ENCODE measurements around the gene PRSS16. TPM values are rescaled to one million over a fixed set of nuclear protein-coding genes. Genes with fewer than 3 reads are reported as not detected.

PRSS16 gene
- total and polyA plus RNA-seq, 9 of the 15 experiments (the other 6 are each of a cell fraction or from before 2014, with no cell fraction given) = 4.5 to 21.3 (median 12.1) TPM

DNA sequence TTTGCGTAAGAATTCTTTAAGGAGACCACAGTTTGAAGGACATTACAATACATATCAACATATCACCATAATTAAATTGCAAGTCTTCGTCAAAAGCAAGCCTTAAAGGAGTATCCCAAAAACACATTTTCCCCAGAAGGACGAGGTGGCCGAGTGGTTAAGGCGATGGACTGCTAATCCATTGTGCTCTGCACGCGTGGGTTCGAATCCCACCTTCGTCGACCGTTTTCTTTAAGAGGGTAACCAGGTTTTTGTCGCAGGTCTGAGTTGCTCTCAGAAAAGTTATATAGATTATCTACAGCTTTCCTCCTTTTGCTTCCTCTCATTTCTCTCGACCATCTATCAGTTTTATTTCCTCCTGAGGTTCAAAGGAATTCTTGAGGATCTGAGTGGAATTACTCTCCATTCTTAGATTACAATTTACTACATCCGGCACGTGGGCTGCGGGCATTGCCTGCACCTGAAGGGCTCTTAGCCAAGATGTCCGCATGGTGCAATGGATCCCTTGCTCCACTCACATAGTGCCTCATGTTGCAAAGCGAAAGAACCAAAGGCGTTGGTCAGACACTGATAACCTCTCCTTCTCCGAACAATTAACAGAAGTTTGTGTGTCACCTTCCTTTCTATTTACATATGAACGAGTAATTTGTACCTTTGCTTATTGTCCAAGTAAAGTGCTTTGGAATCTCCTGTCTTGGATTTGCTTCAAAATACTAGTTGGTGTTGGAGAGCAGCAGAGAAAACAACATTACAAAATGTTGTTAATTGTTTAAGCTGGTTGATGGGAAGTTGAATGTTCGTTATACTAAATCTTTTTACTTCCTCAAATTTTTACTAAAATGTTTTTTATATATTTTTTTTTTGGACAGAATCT lies 50.6 kb downstream of the PRSS16 start (continued):
- TF ChIP-seq, protein P1, sequence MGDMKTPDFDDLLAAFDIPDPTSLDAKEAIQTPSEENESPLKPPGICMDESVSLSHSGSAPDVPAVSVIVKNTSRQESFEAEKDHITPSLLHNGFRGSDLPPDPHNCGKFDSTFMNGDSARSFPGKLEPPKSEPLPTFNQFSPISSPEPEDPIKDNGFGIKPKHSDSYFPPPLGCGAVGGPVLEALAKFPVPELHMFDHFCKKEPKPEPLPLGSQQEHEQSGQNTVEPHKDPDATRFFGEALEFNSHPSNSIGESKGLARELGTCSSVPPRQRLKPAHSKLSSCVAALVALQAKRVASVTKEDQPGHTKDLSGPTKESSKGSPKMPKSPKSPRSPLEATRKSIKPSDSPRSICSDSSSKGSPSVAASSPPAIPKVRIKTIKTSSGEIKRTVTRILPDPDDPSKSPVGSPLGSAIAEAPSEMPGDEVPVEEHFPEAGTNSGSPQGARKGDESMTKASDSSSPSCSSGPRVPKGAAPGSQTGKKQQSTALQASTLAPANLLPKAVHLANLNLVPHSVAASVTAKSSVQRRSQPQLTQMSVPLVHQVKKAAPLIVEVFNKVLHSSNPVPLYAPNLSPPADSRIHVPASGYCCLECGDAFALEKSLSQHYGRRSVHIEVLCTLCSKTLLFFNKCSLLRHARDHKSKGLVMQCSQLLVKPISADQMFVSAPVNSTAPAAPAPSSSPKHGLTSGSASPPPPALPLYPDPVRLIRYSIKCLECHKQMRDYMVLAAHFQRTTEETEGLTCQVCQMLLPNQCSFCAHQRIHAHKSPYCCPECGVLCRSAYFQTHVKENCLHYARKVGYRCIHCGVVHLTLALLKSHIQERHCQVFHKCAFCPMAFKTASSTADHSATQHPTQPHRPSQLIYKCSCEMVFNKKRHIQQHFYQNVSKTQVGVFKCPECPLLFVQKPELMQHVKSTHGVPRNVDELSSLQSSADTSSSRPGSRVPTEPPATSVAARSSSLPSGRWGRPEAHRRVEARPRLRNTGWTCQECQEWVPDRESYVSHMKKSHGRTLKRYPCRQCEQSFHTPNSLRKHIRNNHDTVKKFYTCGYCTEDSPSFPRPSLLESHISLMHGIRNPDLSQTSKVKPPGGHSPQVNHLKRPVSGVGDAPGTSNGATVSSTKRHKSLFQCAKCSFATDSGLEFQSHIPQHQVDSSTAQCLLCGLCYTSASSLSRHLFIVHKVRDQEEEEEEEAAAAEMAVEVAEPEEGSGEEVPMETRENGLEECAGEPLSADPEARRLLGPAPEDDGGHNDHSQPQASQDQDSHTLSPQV (IDR thresholded peaks at IDR 0.05) = peak; percentile 95
- peak; percentile 66; the same call in 1 of the 2 replicates for TF ChIP-seq CREM (IDR thresholded peaks at IDR 0.05; ENCODE audit: low read depth)
- no peak for TF ChIP-seq IFI16 (CRISPR knock-in tag; IDR thresholded peaks at IDR 0.05)
- TF ChIP-seq RBFOX2 (IDR thresholded peaks at IDR 0.05; ENCODE audit: low read depth, low read length) = peak; percentile 61; the same call in 1 of the 2 replicates
- peak; percentile 48; the same call in 1 of the 2 replicates for TF ChIP-seq POLR2G (IDR thresholded peaks at IDR 0.05; ENCODE audit: low read depth, low read length)
- peak; percentile 2; the same call in 1 of the 2 replicates for TF ChIP-seq NCOR1 (IDR thresholded peaks at IDR 0.05)
- TF ChIP-seq DMBX1 (CRISPR knock-in tag; IDR thresholded peaks at IDR 0.05; ENCODE audit: borderline replicate concordance) = peak; percentile 77
- TF ChIP-seq POLR3A (IDR thresholded peaks at IDR 0.05; ENCODE audit: borderline replicate concordance, extremely low read depth, insufficient read depth, insufficient read length) = peak; percentile 99
- peak; percentile 92 for TF ChIP-seq BRD9 (IDR thresholded peaks at IDR 0.05; ENCODE audit: low read depth, partially characterized antibody)
- TF ChIP-seq, protein P2, sequence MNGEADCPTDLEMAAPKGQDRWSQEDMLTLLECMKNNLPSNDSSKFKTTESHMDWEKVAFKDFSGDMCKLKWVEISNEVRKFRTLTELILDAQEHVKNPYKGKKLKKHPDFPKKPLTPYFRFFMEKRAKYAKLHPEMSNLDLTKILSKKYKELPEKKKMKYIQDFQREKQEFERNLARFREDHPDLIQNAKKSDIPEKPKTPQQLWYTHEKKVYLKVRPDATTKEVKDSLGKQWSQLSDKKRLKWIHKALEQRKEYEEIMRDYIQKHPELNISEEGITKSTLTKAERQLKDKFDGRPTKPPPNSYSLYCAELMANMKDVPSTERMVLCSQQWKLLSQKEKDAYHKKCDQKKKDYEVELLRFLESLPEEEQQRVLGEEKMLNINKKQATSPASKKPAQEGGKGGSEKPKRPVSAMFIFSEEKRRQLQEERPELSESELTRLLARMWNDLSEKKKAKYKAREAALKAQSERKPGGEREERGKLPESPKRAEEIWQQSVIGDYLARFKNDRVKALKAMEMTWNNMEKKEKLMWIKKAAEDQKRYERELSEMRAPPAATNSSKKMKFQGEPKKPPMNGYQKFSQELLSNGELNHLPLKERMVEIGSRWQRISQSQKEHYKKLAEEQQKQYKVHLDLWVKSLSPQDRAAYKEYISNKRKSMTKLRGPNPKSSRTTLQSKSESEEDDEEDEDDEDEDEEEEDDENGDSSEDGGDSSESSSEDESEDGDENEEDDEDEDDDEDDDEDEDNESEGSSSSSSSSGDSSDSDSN (IDR thresholded peaks at IDR 0.05; ENCODE audit: borderline replicate concordance in 1 of 2, low read depth in 2 of 2, low read length in 2 of 2) = 0 out of 4 replicates have a peak, but pooled peaks of 1 of the 2 experiments have one; percentile 28
- peak; percentile 37; the same call in 1 of the 2 replicates for TF ChIP-seq STAT5A (IDR thresholded peaks at IDR 0.05; ENCODE audit: borderline replicate concordance, low read length)
- TF ChIP-seq CTBP1 (IDR thresholded peaks at IDR 0.05; ENCODE audit: borderline replicate concordance) = 0 out of 2 replicates have a peak, but pooled peaks have one; percentile 61
- no peak for TF ChIP-seq GATA2 (CRISPR knock-in tag; IDR thresholded peaks at IDR 0.05)
- TF ChIP-seq ZBED1 (IDR thresholded peaks at IDR 0.05) = no peak
- peak; percentile 94 for TF ChIP-seq ETV1 (tag; conservative IDR thresholded peaks at IDR 0.05; ENCODE audit: low read depth)
- peak; percentile 69; the same call in 1 of the 2 replicates for TF ChIP-seq ETV5 (CRISPR knock-in tag; IDR thresholded peaks at IDR 0.05; ENCODE audit: low read depth)
- TF ChIP-seq MED1 (CRISPR knock-in tag; IDR thresholded peaks at IDR 0.05; ENCODE audit: borderline replicate concordance) = no peak
- TF ChIP-seq, protein P3, sequence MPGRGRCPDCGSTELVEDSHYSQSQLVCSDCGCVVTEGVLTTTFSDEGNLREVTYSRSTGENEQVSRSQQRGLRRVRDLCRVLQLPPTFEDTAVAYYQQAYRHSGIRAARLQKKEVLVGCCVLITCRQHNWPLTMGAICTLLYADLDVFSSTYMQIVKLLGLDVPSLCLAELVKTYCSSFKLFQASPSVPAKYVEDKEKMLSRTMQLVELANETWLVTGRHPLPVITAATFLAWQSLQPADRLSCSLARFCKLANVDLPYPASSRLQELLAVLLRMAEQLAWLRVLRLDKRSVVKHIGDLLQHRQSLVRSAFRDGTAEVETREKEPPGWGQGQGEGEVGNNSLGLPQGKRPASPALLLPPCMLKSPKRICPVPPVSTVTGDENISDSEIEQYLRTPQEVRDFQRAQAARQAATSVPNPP (IDR thresholded peaks at IDR 0.05; ENCODE audit: borderline replicate concordance, insufficient read depth, insufficient read length) = no peak
- TF ChIP-seq NEUROD1 (IDR thresholded peaks at IDR 0.05; ENCODE audit: borderline replicate concordance, low read depth, low read length, partially characterized antibody) = no peak

Measured in K562 (cell line).